Measurements from ENCODE around the gene CDH24.

CDH24 gene

DNA sequence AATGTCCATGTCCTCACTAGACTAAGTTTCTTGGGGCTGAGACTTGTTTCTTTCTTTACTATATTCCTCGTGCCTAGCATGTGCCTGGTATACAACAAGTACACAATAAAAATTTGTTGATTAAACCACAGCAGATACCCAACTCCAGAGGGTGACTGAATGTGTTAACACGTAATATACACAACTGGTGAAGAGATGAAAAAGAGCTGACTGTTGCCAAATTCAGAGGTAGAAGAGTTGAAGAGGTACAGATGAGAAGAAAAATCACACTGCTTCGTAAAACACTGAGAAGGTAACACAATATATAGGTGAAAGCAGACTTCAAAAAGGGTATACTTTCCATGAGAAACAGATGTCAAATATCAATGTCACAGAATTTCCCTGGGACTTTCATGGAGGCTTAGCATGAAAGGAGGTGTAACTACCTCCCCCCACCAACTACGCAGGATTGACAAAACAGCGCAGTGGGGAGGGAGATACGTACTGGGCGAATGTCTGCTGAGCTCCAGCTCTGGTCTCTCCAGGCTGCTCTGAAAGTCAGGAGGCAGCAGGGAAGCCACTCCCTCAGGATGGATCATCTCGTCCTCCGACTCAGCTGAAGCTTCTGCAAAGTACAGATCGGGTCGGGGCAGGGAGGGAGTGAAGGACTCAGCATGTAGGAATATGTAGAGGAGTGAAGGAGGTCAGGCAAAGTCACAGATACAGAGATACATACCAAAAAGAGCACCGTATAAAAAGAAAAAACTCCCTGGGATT is 32.4 kb upstream of the CDH24 start:
- no peak for DNase-seq

DNA sequence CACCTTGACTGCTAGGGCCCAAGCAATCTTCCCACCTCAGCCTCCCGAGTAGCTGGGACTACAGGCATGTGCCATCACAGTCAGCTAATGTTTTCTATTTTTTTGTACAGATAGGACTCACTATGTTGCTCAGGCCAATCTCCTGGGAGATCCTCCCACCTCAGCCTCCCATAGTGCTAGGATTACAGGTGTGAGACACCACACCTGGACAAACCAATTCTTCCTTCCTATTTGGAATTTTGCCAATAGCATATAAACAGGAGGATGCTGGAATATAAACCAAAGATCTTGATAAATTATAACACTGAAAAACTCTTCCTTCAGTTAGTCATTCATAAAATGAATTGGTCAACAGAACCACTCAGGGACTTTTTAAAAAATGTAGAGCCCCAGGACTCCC is 29.2 kb upstream of the CDH24 start:
- DNase-seq = no peak

DNA sequence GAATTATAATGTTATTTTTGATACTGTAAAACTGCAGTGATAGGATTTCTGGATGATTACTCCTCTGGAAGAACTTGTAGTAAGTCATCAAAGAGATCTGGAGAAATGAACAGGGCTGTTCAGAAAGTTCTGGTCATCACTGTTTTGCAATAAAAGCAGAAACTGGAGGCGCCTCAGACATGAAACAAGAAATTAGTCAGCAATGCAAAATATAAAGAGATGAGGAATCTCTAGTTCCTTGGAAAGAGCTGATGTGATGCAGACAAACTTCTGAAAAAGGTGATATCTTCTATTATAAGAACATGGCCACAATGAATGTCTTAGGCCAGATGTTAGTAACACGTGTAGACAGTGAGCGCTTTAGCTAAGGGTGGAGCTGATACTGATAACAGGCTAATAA is 28.1 kb upstream of the CDH24 start:
- no peak for DNase-seq

DNA sequence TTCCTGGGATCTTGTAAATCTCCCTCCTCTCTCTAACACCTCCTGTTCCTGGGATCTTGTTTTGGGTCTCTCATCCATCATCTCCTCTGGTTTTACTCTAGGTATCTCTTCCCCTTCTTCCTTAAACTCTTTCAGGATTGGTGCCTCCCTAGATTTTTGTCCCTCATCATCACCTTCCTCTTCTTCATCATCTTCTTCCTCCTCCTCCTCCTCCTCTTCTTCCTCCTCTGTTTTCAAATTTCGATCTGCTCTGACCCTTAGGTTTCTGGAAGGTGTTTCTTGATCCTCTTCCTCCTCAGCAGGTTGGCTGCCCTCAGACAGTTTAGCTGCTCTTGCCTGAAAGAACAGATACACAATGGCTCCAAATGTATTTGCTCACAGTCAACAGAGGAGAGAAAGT is 23.2 kb upstream of the CDH24 start:
- DNase-seq = no peak

DNA sequence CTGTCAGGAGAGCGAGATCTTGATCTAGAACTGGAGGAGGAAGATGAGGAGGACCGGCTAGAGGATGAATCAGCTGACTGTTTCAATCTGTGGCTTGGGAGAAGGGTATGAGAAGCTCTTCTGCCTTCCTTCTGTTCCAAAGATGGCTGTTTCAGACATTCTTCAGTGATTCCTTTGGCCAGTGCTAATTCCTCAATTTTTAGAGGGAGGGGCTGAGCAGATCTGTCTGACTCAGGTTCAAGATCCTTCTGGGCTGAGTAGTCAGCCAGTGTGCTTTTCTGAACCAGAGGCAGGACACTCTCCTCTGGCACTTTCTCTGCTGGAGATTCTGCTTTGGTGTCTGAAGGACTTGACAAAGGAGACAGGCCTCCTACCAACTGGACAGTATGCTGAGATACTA is 22.4 kb upstream of the CDH24 start:
- DNase-seq = no peak

DNA sequence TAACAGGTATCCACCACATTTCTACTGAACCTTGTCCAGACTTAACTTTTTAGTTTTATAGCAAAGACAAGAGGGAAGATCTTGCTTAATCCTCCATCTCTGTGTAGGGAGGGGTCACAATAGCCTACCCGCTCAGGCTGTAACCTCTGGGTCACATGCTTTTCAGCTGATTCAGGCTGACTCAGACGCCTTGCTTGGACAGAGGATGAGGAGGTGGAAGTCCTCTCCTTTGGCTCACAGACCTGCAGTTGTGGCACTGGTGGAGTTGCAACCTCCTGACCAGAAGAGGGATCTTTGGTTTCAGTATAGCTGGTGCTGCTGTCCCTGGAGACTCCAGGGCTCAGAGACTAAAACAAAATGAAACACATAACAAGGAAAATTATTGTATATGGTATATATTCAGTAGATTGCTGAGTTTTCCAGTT is 21.4 kb upstream of the CDH24 start:
- DNase-seq = no peak

DNA sequence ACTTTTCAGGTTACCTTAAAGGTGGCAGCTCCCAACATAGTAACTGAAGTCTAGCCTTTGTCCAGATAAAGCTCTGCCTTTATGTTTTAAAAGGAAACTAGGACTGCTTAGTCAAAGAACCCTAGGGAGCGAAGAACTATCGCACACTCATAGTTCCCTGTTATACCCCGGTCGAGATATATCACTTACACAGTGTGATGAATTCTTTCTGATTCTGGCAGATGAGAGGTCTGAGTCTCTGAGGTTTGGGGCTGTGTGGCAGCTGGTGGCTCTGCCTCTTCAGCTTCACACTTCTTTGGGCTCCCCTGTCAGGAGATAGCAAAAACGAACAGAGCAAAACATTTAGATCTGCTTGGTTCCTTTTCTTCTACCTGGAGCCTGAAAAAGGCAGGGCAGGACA is 20.6 kb upstream of the CDH24 start:
- DNase-seq = no peak

DNA sequence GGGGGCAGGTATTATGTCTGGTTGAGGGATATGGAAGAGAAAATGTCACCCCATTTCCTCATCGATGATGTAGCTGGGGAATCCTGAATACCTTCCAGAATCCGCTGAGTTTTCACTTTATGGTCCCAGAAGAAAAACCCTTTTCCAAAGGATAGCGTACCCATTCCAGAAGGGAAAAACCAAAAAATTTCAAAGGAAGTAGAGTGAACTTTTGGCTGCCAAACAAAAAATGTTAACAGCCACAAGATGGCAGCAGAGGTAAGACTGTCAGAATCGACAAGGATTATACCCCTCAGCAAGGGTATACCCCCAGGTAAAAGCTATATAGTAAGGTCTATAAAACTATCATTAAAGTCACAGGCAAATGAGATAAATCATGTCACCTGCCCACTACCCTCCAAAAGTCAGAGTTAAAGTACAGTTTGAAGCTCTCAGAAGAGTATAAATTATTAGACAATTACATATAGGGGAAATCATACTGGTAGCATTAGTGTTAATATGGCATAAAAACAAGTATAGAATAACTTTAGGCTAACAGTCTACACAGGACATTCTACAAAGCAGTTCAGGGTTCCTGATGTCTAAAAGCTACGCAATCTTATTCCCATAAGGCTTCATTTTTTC is 19.6 kb upstream of the CDH24 start:
- no peak for DNase-seq

DNA sequence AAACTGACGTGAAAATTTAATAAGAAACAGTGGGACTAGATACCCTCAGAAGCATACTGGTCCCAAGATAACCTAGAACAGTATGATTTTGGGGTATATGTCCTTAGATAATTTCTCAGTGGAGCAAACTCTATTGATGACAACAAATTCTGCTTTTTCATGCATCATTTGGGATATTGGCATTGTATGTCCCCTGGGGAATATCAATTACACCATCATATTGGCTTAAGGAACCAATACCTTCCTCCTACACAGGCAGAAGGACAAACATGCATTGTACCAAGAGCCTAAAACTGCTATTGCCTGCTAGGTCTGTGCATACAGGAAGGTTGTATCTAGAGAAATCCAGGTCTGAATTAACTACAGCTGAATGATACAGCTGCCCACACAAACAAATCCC is 17.6 kb upstream of the CDH24 start:
- DNase-seq = no peak

DNA sequence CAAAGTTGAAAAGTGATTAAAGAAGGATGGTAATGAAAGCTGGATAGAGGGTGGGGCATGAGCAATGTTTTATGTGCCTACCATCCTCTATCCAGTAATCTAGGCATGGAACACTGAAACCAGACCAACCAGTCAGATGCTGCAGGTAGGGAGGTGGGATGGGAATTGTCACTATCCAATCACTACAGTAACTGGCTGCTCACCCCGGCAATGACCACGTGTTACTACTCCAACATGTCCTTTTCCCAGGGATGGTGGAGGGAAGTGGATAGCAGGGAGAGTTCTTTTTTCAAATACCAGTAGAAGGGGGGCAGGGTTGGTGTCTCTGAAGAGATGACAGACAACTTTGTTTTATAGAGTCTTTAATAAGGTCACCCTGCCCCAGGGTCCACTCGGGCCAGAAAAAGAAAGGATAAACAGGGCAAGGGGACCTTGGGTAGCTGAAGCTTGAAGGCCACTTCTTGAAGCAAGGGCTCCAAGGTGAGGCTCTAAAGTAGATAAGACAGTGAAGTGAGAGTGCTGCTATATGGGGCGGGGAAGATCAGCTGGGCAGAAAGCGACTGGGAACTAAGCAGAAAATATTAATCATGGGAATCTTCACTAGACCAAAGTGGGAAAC is 14.7 kb upstream of the CDH24 start:
- DNase-seq = no peak

DNA sequence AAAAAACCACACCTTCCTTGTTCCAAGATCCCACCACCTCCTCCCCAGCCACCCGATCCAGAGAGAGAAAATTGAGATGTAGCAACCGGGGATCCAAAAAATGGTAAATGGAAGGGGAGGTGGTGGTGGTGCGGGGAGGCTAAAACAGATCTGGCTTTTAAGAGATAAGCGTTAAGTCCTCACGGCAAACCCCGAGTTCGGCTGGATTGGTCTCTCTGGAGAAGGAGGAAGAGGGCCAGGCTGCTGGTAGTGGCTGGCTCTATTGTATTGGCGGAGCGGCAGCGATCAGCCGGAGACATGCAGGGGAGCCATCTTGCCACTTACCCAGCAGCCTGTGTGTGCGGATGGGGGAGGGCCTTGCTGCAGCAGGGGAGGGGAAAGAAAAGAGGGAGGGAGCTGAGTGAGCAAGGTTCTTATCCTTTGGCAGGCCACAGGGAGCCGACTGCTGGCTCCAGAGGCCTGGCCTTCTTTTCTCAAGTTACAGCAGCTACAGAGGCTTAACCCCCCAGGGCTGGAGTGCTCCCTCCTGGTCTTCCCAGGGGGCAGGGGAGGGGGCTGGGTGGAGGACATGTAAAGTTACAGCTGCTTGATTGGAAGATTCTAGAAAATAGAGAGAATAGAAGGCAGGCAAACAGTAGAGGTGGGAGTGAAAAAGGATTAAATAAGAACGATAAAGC is 14.1 kb upstream of the CDH24 start:
- peak; percentile 62 for DNase-seq

DNA sequence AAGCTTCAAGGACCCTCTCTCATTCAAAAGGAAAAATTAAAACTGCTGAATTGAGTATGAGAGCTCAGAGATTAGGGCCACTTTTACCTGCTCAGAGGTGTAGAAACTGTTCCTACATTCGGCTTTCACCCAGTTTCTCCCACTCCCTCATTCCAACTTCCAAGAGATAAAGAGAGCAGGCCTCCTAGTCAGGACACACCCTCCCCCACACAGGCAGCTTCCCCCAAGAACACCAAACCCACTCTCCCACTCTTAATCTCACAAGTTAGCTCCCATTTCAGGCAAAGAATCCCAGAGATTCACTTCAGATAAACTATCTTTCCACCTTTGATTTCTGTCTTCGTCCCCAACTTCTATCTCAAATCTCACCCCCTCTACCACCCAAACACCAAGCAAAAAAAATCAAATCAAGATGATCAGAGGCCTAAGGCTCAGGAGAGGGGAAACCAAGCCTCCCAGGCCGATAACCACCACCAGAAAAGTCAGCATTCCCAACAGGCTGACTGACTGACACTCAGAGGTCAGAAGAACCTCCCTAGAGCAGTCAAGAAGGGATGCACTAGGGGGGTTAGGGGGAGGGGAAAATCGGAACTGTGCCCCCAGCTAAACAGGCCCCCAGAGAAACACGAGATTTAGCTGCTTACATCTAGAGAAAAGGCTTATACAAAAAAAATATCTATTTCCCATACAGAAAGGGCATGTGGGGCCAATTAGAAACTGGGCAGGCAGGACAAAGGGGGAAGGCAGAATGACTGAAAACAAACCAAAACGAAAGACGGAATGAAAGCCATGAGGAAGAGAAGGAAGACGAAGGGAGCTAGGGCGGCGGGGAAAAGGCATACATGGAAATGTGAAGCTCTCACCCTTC is 13.2 kb upstream of the CDH24 start:
- no peak for DNase-seq

DNA sequence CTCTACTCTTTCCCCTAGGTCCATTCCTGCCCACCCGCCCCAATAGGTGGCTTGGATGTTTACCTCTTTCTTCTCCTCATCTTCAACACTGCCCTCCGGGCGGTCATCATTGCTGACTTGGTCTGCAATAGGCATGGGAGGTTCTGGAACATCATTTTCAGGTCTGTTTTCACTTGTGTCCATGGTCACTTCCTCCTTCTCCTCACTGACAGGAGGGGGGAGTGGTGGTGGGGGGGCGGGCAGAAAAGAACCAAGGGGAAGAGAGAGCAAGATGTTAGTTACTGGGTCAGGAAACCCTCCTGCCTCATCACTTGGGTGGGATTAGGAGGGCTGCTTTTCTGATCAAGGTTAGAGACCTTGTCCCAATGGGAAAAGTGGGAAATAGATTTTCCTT is 12.1 kb upstream of the CDH24 start:
- DNase-seq = no peak

DNA sequence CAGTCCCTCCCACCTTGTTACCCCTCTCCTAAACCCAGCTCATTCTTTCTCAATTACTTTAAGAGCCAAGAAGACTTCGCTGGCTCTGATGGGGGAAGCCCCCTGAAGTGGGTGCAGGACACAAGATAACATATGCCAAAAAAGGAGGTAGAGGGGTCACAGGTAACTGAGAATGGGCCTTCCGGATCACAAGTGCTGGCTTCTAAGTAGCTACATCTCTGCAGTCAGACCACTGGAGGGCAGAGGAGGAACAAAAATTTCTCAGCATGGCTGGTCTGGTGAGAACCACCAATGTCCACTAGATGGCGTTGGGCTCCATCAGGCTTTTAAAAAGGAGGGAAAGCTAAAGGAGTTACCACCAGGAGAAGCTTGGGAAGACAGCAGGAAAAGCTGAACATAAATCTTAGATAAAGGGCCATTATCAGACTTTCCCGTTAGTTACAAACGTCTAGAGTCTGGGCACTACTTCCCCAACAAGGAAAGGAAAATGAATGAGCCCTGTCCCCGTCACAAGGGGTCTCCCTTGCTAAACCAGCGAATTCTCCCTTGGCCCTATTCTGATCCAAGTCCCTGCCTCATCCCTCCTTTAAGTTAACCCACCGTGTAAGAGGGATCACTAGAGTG is 11.6 kb upstream of the CDH24 start:
- DNase-seq = peak; percentile 57

DNA sequence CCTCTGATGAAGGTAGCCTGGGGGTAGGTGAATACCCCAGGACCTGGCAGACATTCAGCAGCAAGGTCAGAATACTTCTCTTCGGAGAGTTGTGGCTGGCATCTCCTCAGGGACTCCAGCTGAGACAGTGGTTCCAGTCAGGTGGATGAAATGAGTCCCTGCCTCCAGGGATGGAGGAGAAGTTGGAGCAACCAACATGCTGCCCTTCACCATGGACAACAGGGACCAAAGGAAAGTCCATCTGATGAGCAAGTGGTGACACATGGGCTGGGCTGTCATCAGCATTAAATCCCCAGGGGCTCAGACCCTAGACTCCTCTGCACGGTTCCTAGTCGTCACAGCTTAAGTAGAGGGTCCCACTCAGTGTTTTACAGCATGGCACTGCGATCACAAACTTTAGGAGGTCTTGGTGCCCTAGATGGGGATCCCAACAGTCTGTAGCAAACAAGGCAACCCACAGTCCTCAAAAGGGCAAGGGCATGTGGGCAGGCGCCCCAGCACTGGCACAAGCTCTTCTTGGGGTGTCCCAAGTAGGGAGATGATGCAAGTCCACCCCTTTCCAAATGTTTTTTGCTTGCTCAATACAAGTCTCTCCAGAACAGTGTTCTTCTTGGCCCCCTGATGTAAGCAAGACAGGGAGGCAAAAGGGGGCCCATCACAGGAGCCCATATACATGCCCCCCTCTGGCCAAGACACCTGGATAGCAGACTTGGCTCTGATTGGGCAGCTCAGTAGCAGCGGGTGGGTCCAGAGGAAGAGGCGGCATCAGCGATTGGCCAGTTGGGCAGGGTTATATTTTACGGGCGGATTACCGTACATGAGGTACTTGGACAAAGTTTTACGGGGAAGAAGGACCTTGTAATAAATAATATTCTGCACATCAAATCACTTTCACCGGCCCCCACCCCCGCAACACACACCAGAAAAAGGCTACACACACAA is 10.8 kb upstream of the CDH24 start:
- DNase-seq = no peak

DNA sequence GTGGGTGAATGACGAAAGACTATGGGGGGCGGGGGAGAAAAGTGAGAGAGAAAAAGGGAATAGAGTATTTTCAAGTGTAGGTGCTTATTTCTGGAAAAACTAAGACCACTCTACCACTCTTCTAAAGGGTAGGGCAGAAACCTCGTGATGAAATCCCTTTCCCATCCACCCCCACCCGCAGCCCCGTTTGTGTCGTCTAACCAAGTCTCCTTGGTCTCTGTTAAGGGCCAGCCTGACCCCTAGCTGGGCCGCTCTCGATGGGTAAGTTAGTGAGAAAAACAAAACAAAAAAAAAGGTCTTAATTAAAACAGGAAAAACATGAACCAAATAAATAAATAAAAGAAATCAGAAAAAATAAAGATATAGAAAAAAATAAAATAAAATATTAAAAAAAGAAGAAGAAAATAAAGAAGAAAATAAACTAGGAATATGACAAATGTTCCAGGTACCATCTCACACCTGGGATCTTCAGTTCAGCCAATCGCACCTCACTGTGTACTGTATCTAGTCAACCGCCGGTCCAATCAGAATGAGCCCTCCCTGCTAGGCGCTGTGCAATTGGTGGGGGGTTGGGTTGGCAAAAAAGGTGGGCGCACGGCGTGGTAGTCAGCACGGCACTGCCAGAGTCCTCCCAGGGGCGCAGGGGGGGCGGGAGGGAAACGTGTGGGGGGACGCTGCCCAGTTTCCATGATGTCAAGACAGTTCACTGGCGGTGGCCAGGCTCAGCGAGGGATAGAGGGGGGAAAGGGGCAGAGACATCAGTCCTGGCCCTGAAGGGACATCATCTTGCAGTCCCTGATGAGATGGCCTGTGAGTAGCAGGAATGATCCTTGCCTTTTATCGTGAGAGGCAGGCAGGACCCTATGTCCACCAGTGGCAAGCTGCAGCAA is 9.8 kb upstream of the CDH24 start:
- DNase-seq = no peak

DNA sequence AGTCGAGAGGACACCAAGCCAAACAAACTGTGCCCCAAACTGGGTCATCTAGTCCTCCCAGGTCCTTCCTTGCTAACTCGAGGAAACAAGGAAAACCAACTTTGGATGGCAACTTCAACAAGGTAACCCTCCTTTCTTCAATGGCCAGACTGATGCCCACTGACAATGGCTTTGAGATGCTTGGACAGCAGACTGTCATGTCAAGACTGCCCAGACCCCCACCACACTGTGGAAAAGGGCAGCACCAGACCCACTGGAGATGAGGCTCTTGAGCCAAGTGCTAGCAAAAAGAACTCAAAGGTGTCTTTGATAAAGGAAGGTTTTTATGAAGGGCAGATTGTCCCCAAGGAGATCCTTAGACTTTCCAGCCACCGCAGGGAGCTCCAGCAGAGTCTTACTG is 9.0 kb upstream of the CDH24 start:
- DNase-seq = no peak

DNA sequence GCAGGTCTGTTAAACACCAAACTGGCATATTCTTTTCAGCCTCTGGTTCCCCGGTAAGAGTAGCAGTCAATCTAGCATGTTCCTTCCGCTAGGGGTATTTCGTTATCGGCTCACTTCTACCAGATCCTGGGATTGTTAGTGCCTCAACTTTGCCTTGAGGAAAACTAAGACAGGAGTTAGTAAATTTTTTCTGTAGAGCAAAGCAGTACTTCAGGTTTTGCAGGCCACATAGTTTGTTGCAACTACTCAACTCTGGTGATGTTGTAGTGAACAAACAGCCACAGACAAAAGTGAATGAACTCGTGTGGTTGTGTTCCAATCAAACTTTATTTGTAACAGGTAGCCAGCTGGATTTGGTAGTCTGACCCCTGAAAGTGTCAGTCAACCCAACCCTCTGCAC is 6.3 kb upstream of the CDH24 start:
- no peak for DNase-seq

DNA sequence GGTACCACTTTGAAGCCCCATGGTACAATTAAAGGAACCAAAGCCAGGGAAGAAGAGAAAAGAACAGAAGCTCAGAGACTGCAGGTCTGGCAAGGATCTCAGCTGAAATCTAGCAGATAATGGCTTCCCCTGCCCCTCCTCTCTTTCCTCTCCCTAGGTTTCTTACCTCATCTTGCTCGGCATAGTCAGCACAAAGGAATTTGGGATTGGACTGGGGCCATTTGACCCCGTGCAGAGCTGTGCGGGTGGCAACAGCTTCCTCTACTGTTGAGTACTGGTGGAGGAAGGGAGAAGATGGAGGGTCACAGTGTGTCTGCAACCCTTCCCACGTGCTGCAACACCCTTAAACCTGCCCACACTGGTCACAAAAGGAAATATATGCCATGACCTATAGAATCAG is 4.7 kb upstream of the CDH24 start:
- no peak for DNase-seq
